ENCODE data around the gene CNTF. TPM values are rescaled to one million over a fixed set of nuclear protein-coding genes. Genes with fewer than 3 reads are reported as not detected.
"Not testable (repeated sequence)": the region's sequence is repeated elsewhere in the genome, so short reads cannot be mapped to it uniquely, and the experiment has no call there.

The CNTF gene
- 2.6 TPM for polyA plus RNA-seq (2013)

- Histone ChIP-seq H3K4me1 (ENCODE audit: control extremely low read depth in 1 of 4, control insufficient read depth in 4 of 4, insufficient read depth in 4 of 4, low read length in 3 of 4) (peaks cover 0 to 2% (median 0%) of the 10 kb centered on the region in 4 experiments), H3K36me3 (ENCODE audit: control insufficient read depth in 4 of 4, insufficient read depth in 4 of 4, low read length in 3 of 4) (peaks cover 23 to 85% (median 54%) of the 10 kb centered on the region in 4 experiments), H3K27ac (ENCODE audit: insufficient read depth in 1 of 2, low read depth in 1 of 2, low read length in 2 of 2, poor library complexity in 1 of 2, severe bottlenecking in 2 of 2) (no peak within 1 kb of the TSS), H3K9me3 (ENCODE audit: control extremely low read depth in 1 of 5, control insufficient read depth in 4 of 5, insufficient read depth in 2 of 5, low read depth in 1 of 5, low read length in 4 of 5) (no peaks in the 10 kb centered on the region), H3K4me3 (ENCODE audit: control insufficient read depth in 1 of 7, extremely low read depth in 1 of 7, insufficient read depth in 4 of 7, low read depth in 2 of 7, low read length in 6 of 7) (no peak within 1 kb of the TSS), H3K27me3 (replicated peaks in 2 of 5; ENCODE audit: control insufficient read depth in 4 of 5, insufficient read depth in 5 of 5, low read length in 4 of 5) (no peaks in the 10 kb centered on the region)
- peak in 2 of 3 donors; percentile 17 to 34 for DNase-seq
- ChIA-PET POLR2A (no interaction called here), CTCF (interaction anchor here (1.1 to 1.8 kb wide), 4 partner anchors 7 to 54 kb away, joined by 3 to 5 read pairs (median 5); no protein-coding TSS in a partner anchor)
- WGBS (ENCODE audit: insufficient coverage) = 88% methylated on average over 1 of the region's 2 CpGs
These were observed at the start of gene CNTF for GRCh38 chr11:58622344-58622743. Gene CNTF (plus strand): TSS chr11:58622665. CDS start chr11:58622753, 88 bp downstream.

- H3K9me3 ChIP-seq (ENCODE audit: control extremely low read depth in 1 of 5, control insufficient read depth in 4 of 5, insufficient read depth in 2 of 5, low read depth in 1 of 5, low read length in 4 of 5); H3K27me3 ChIP-seq (replicated peaks in 2 of 5; ENCODE audit: control insufficient read depth in 4 of 5, insufficient read depth in 5 of 5, low read length in 4 of 5); DNase-seq: not testable (repeated sequence)
- peak overlapping the region in 1 of 2 experiments; percentile 60 for H3K27ac ChIP-seq (ENCODE audit: insufficient read depth in 1 of 2, low read depth in 1 of 2, low read length in 2 of 2, poor library complexity in 1 of 2, severe bottlenecking in 2 of 2)
- WGBS (ENCODE audit: insufficient coverage) = 100% methylated on average over 2 of the region's 14 CpGs
- H3K4me3 ChIP-seq (ENCODE audit: control insufficient read depth in 1 of 7, extremely low read depth in 1 of 7, insufficient read depth in 4 of 7, low read depth in 2 of 7, low read length in 6 of 7) = peak overlapping the region in 3 of 7 experiments; percentile 31 to 69 (median 55)
- peaks cover 42 to 70% (median 48%) of the 10 kb centered on the region in 4 experiments for H3K4me1 ChIP-seq (ENCODE audit: control extremely low read depth in 1 of 4, control insufficient read depth in 4 of 4, insufficient read depth in 4 of 4, low read length in 3 of 4)
- POLR2A ChIA-PET = interaction anchor here (1.0 kb wide), 1 partner anchor 9 kb away, joined by 3 read pairs; no protein-coding TSS in a partner anchor
- CTCF ChIA-PET = interaction anchor here (0.8 to 0.9 kb wide), 2 partner anchors 10 to 86 kb away, joined by 3 read pairs; no protein-coding TSS in a partner anchor
- peaks cover 0 to 24% (median 0%) of the 10 kb centered on the region in 4 experiments for H3K36me3 ChIP-seq (ENCODE audit: control insufficient read depth in 4 of 4, insufficient read depth in 4 of 4, low read length in 3 of 4)
These were observed 49.6 kb upstream of the CNTF start for GRCh38 chr11:58572906-58573305.

GRCh38 chr11:58573451-58574104, 48.9 kb upstream of the CNTF start:
- peak overlapping the region; percentile 2 to 60 for H3K27ac ChIP-seq (ENCODE audit: insufficient read depth in 1 of 2, low read depth in 1 of 2, low read length in 2 of 2, poor library complexity in 1 of 2, severe bottlenecking in 2 of 2)
- ChIA-PET CTCF (interaction anchor here (0.8 to 1.2 kb wide), 4 partner anchors 9 to 86 kb away, joined by 3 to 5 read pairs (median 3); no protein-coding TSS in a partner anchor), POLR2A (interaction anchor here (1.0 kb wide), 1 partner anchor 10 kb away, joined by 3 read pairs; no protein-coding TSS in a partner anchor)
- WGBS (ENCODE audit: insufficient coverage) = 7% methylated on average over 3 of the region's 4 CpGs
- peaks cover 42 to 70% (median 48%) of the 10 kb centered on the region in 4 experiments for H3K4me1 ChIP-seq (ENCODE audit: control extremely low read depth in 1 of 4, control insufficient read depth in 4 of 4, insufficient read depth in 4 of 4, low read length in 3 of 4)
- peak overlapping the region in 6 of 7 experiments; percentile 2 to 69 (median 20) for H3K4me3 ChIP-seq (ENCODE audit: control insufficient read depth in 1 of 7, extremely low read depth in 1 of 7, insufficient read depth in 4 of 7, low read depth in 2 of 7, low read length in 6 of 7)
- H3K9me3 ChIP-seq (ENCODE audit: control extremely low read depth in 1 of 5, control insufficient read depth in 4 of 5, insufficient read depth in 2 of 5, low read depth in 1 of 5, low read length in 4 of 5) = no peaks in the 10 kb centered on the region
- peak; percentile 80 to 94 (median 90) for DNase-seq
- H3K36me3 ChIP-seq (ENCODE audit: control insufficient read depth in 4 of 4, insufficient read depth in 4 of 4, low read length in 3 of 4) = peaks cover 0 to 24% (median 0%) of the 10 kb centered on the region in 4 experiments
- no peaks in the 10 kb centered on the region for H3K27me3 ChIP-seq (replicated peaks in 2 of 5; ENCODE audit: control insufficient read depth in 4 of 5, insufficient read depth in 5 of 5, low read length in 4 of 5)

GRCh38 chr11:58574881-58575280, 47.6 kb upstream of the CNTF start:
- H3K9me3 ChIP-seq (ENCODE audit: control extremely low read depth in 1 of 5, control insufficient read depth in 4 of 5, insufficient read depth in 2 of 5, low read depth in 1 of 5, low read length in 4 of 5) = no peaks in the 10 kb centered on the region
- peak overlapping the region in 1 of 2 experiments; percentile 81 for H3K27ac ChIP-seq (ENCODE audit: insufficient read depth in 1 of 2, low read depth in 1 of 2, low read length in 2 of 2, poor library complexity in 1 of 2, severe bottlenecking in 2 of 2)
- POLR2A ChIA-PET = no interaction called here
- DNase-seq = no peak
- H3K4me1 ChIP-seq (ENCODE audit: control extremely low read depth in 1 of 4, control insufficient read depth in 4 of 4, insufficient read depth in 4 of 4, low read length in 3 of 4) = peaks cover 42 to 64% (median 48%) of the 10 kb centered on the region in 4 experiments
- no peaks in the 10 kb centered on the region for H3K27me3 ChIP-seq (replicated peaks in 2 of 5; ENCODE audit: control insufficient read depth in 4 of 5, insufficient read depth in 5 of 5, low read length in 4 of 5)
- peak overlapping the region in 4 of 7 experiments; percentile 33 to 69 (median 46) for H3K4me3 ChIP-seq (ENCODE audit: control insufficient read depth in 1 of 7, extremely low read depth in 1 of 7, insufficient read depth in 4 of 7, low read depth in 2 of 7, low read length in 6 of 7)
- H3K36me3 ChIP-seq (ENCODE audit: control insufficient read depth in 4 of 4, insufficient read depth in 4 of 4, low read length in 3 of 4) = peaks cover 0 to 12% (median 0%) of the 10 kb centered on the region in 4 experiments
- CTCF ChIA-PET = interaction anchor here (0.9 to 3.9 kb wide), 4 partner anchors 11 to 101 kb away, joined by 3 to 38 read pairs (median 18); no protein-coding TSS in a partner anchor

- ChIA-PET CTCF (interaction anchor here (0.7 to 3.9 kb wide), 8 partner anchors 8 to 101 kb away, joined by 3 to 38 read pairs (median 4); no protein-coding TSS in a partner anchor), POLR2A (interaction anchor here (0.6 to 1.1 kb wide), 4 partner anchors 9 to 787 kb away, joined by 3 to 6 read pairs (median 4); no protein-coding TSS in a partner anchor)
- 17% methylated on average over 3 of the region's 6 CpGs for WGBS (ENCODE audit: insufficient coverage)
- H3K36me3 ChIP-seq (ENCODE audit: control insufficient read depth in 4 of 4, insufficient read depth in 4 of 4, low read length in 3 of 4) = peaks cover 0 to 6% (median 0%) of the 10 kb centered on the region in 4 experiments
- H3K4me3 ChIP-seq (ENCODE audit: control insufficient read depth in 1 of 7, extremely low read depth in 1 of 7, insufficient read depth in 4 of 7, low read depth in 2 of 7, low read length in 6 of 7) = peak within 1 kb of the TSS in 6 of 7 experiments; percentile 33 to 96 (median 88)
- no peaks in the 10 kb centered on the region for H3K9me3 ChIP-seq (ENCODE audit: control extremely low read depth in 1 of 5, control insufficient read depth in 4 of 5, insufficient read depth in 2 of 5, low read depth in 1 of 5, low read length in 4 of 5)
- no peaks in the 10 kb centered on the region for H3K27me3 ChIP-seq (replicated peaks in 2 of 5; ENCODE audit: control insufficient read depth in 4 of 5, insufficient read depth in 5 of 5, low read length in 4 of 5)
- DNase-seq = peak; percentile 84 to 96 (median 95)
- peak within 1 kb of the TSS; percentile 100 for H3K27ac ChIP-seq (ENCODE audit: insufficient read depth in 1 of 2, low read depth in 1 of 2, low read length in 2 of 2, poor library complexity in 1 of 2, severe bottlenecking in 2 of 2)
- H3K4me1 ChIP-seq (ENCODE audit: control extremely low read depth in 1 of 4, control insufficient read depth in 4 of 4, insufficient read depth in 4 of 4, low read length in 3 of 4) = peaks cover 45 to 65% (median 53%) of the 10 kb centered on the region in 4 experiments
These were observed 47.0 kb upstream of the CNTF start, which contains the start of gene LPXN for GRCh38 chr11:58575377-58576020. Gene LPXN (minus strand): TSS chr11:58575856. CDS start chr11:58575772, 84 bp downstream.

- Histone ChIP-seq H3K36me3 (ENCODE audit: control insufficient read depth in 4 of 4, insufficient read depth in 4 of 4, low read length in 3 of 4) (peaks cover 0 to 4% (median 2%) of the 10 kb centered on the region in 4 experiments), H3K27me3 (replicated peaks in 2 of 5; ENCODE audit: control insufficient read depth in 4 of 5, insufficient read depth in 5 of 5, low read length in 4 of 5) (no peaks in the 10 kb centered on the region), H3K4me3 (ENCODE audit: control insufficient read depth in 1 of 7, extremely low read depth in 1 of 7, insufficient read depth in 4 of 7, low read depth in 2 of 7, low read length in 6 of 7) (peak overlapping the region in 6 of 7 experiments; percentile 83 to 96 (median 92)), H3K9me3 (ENCODE audit: control extremely low read depth in 1 of 5, control insufficient read depth in 4 of 5, insufficient read depth in 2 of 5, low read depth in 1 of 5, low read length in 4 of 5) (no peaks in the 10 kb centered on the region), H3K4me1 (ENCODE audit: control extremely low read depth in 1 of 4, control insufficient read depth in 4 of 4, insufficient read depth in 4 of 4, low read length in 3 of 4) (peaks cover 55 to 76% (median 64%) of the 10 kb centered on the region in 4 experiments), H3K27ac (ENCODE audit: insufficient read depth in 1 of 2, low read depth in 1 of 2, low read length in 2 of 2, poor library complexity in 1 of 2, severe bottlenecking in 2 of 2) (peak overlapping the region; percentile 100)
- peak in 1 of 3 donors; percentile 43 for DNase-seq
- ChIA-PET CTCF (interaction anchor here (0.6 to 3.9 kb wide), 23 partner anchors 9 to 1184 kb away, joined by 3 to 38 read pairs (median 3); no protein-coding TSS in a partner anchor), POLR2A (interaction anchor here (0.7 to 2.2 kb wide), 4 partner anchors 9 to 1151 kb away, joined by 3 to 13 read pairs (median 6); no protein-coding TSS in a partner anchor)
- 14% methylated on average over 2 of the region's 4 CpGs for WGBS (ENCODE audit: insufficient coverage)
These were observed 45.5 kb upstream of the CNTF start for GRCh38 chr11:58576887-58577471.
